Amniotic epithelial cell (primary cell): Measurements from ENCODE around the gene PTN.
A peak's percentile ranks its signal among the peaks of the same experiment; 100 is the strongest.
"Not testable (repeated sequence)": the region's sequence is repeated elsewhere in the genome, so short reads cannot be mapped to it uniquely, and the experiment has no call there.

Experiments
- DNase-seq: peaks from one replicate; pipeline ENCODE4 v3.0.0-alpha.2; 2010; ENCODE audit warnings: low read depth

Gene PTN

GRCh38 chr7:137266764-137267163 lies 76.8 kb downstream of the PTN start:
- no peak for DNase-seq

GRCh38 chr7:137265480-137265879 lies 78.1 kb downstream of the PTN start:
- not testable (repeated sequence) for DNase-seq

GRCh38 chr7:137262599-137262998 lies 80.9 kb downstream of the PTN start:
- no peak for DNase-seq

DNA sequence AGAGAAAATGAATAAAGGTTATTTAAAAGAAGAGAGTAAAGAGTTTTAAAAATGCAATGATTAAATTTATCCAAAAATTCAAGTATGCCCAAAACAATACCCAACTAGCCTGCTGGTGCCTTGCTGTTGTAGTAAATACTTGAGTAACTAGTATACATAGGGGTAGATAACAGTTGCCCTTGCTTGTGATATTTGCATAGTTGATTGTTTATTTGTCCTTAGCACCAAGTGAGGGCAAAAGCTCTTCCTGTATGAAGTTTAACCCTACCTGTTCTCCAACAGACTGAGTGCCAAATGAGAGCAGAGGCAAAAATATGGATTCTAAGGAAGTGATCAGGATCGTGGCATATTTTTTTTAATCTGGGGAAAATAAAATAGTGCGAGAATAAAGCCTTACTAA lies 85.0 kb downstream of the PTN start:
- DNase-seq: no peak

- DNase-seq: no peak
Observed at GRCh38 chr7:137254766-137255165, 88.8 kb downstream of the PTN start.

DNA sequence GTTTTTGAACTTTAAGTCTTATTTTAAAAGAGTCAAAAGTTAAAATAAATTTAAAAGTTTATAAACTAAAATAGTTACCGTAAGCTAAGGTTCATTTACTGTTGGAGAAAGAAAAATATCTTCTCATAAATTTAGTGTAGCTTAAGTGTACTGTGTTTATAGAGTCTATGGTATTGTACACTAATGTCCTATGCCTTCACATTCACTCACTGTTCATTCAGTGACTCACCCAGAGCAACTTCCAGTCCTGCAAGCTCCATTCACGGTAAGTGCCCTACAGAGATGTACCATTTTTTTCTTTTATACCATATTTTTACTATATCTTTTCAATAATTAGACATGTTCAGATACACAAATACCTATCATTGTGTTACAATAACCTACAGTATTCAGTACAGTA lies 97.6 kb downstream of the PTN start:
- peak; percentile 6 for DNase-seq

DNA sequence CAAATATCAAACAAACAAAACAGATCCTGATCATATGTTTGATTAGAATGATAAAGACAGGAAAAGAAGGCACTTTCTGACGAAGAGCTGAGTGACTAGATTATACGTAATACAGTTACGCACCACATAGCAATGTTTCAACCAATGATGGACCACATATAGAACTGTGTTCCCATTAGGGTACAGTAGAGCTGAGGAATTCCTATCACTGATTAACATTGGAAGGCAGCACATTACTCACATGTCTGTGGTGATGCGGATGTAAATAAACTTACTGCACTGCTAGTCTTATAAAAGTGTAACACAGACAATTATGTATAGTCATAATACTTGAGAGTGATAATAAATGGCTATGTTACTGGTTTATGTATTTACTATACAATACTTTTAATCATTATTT lies 98.3 kb downstream of the PTN start:
- DNase-seq: peak; percentile 11

- DNase-seq: no peak
Observed at GRCh38 chr7:137243741-137244140, 99.8 kb downstream of the PTN start.

- DNase-seq: no peak
Observed at GRCh38 chr7:137242616-137243015, 100.9 kb downstream of the PTN start.

DNA sequence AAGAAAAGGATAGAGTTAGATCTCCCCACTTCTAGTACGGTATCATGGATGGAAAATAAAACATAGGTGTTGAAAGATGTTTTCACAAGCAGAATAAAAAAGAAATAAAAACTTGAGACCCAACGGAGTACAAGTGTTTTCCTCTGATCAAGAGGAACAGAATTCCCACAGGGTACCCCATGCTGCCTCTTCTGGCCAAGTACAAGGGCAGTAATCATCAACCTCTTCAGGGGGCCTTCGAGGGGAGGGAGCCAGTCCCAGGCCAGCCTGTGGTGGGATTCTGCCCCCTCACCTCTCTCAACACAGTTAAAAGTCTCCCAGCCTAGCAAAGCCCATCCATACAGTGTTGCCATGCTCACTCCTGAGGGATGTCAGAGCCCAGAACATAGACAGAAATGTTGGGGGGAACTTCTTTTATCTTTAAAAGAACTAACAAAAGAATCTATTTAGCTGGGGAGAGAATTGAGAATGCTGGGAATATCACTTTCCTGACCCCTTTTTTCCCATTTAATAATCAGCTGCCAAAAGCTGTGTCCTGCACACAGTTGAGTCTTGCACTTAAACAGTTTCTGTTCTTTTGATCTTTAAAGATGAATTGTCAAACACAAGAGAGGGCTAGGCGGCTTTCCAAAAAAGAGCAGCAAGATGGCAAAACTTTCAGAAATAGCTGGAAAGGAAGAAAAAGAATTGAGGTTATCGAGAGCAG lies 101.7 kb downstream of the PTN start:
- no peak for DNase-seq

GRCh38 chr7:137239186-137239585 lies 104.3 kb downstream of the PTN start:
- DNase-seq: not testable (repeated sequence)

DNA sequence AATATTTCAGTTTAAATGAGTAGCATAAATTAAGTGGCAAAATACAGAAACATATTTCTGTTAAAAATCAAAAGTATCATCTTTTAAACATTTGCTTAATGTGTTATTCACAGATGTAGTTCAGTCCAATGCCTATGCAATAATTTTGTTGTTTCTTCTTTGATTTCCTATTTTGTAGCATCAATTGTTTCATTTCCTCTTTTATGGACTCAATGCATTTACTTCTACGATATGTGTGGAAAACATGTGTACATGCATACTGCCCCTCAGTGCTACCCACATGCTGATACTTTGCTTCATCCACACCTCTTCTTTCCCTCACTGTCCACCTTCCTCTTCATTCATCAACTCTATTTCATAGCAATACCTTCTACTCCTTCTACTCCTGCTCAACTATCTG lies 108.1 kb downstream of the PTN start:
- no peak for DNase-seq

GRCh38 chr7:137231167-137231566 lies 112.4 kb downstream of the PTN start:
- DNase-seq: no peak

GRCh38 chr7:137221467-137221866 lies 122.1 kb downstream of the PTN start:
- DNase-seq: no peak

- no peak for DNase-seq
Observed at GRCh38 chr7:137213744-137214143, 129.8 kb downstream of the PTN start.

DNA sequence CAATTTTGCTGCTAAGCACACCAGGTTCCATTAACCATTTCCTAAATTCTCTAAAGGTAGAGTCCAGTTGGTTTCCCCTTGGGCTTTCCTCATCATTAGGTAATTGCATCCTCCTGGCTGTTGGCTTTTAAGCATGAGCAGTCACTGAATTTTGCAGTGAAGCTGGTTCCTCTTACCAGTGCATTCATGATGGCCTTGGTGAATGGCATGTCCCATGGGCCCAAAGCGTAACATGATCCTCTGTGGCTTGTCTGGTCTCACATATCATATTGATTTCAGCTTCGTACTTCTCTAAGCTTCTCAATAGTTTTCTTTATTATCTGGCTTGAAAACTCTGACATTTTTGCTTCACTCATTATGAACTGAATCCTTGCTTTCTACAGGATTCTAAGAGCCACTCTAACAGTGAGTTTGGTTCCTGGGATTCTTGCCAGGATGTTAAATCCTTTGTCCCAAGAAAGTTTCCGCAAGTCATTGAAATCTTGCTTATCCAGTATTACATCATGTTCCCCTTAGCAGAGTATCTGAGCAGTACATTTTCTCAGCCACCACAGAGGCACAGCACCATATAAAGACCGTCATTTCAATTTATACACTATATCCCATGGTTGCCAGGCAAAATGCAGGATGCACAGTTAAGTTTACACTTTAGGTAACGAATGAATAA lies 134.2 kb downstream of the PTN start:
- peak; percentile 14 for DNase-seq

- no peak for DNase-seq
Observed at GRCh38 chr7:137206770-137207169, 136.8 kb downstream of the PTN start.

DNA sequence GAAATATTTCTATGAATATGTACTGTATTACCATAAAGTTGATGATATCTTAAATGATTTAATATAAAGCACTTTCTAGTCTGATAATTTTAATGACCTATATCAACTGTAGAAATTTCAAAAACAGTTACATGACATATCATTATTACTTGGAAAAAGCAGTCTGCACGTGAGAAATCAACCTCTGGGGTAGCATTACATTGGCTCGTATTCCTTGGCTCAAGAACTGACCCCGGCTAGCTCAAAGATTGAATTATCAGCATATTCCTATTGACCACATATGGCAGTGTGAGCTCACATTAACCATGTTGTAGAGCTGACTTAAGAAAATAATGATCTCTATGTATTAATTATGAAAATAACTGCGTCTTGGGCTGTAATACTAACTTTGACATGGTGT lies 139.3 kb downstream of the PTN start:
- DNase-seq: no peak

- peak; percentile 6 for DNase-seq
Observed at GRCh38 chr7:137203351-137203750, 140.2 kb downstream of the PTN start.

DNA sequence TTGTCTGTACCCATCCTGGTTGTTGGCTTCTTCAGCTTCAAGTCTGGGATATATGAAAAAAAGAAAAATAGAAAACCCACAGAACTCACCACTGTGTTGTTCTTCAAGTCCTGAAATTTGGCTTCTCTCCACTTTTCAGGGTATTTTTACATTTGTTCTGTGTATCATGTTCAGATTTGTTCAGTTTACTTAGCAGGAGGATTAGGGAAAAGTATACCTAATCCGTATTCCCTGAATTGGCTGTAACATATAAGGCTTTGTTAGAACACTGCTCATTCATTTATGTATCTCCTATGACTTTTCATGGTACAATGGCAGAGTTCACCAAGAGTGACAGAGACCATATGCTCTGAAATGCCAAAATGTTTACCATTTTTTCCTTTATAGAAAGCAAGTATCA lies 146.9 kb downstream of the PTN start:
- no peak for DNase-seq

DNA sequence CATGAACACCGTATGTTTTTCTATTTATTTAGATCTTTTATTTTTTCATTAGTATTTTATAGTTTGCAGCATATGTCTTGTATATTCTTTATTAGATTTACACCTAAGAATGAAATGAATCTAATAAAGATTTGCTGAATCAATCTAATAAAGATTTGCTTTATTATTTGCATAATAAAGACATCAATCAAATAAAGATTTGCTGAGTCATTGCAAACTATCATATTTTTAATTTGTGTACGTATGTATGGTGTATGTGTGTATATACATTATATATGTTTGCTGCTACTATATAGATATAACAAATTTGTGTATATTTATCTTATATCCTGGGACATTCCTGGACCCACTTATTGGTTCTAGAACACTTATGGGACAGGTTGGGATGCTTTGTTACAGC lies 147.5 kb downstream of the PTN start:
- DNase-seq: no peak

GRCh38 chr7:137181619-137182018 lies 161.9 kb downstream of the PTN start:
- not testable (repeated sequence) for DNase-seq
